Neuronal stem cell (in vitro differentiated cells): ENCODE data around the gene CAV3.

ENCODE experiments used
- DNase-seq: peaks from one replicate; pipeline ENCODE4 v3.0.0-alpha.2; 2013; ENCODE audit warnings: low spot score
- H2AFZ ChIP-seq: one replicate; pipeline ENCODE4 v1.6.1; 2013; ENCODE audit warnings: mild to moderate bottlenecking, low read length, inconsistent platforms
- H2AK5ac ChIP-seq: 2 replicates; pipeline ENCODE4 v1.6.1; 2013; ENCODE audit warnings: low read depth, mild to moderate bottlenecking, inconsistent platforms, low read length, moderate library complexity, mixed read lengths
- H2BK120ac ChIP-seq: 2 replicates; pipeline ENCODE4 v1.6.1; 2013; ENCODE audit warnings: low read depth, mild to moderate bottlenecking, inconsistent platforms, low read length, moderate library complexity, mixed read lengths
- H2BK12ac ChIP-seq: one replicate; pipeline ENCODE4 v1.6.1; 2013; ENCODE audit warnings: low read length, inconsistent platforms
- H2BK15ac ChIP-seq: 2 replicates; pipeline ENCODE4 v1.6.1; 2013; ENCODE audit warnings: mild to moderate bottlenecking, low read length, inconsistent platforms, mixed read lengths
- H2BK5ac ChIP-seq: one replicate; pipeline ENCODE4 v1.6.1; 2013; ENCODE audit warnings: inconsistent platforms, mild to moderate bottlenecking, low read length, moderate library complexity
- H3K14ac ChIP-seq: one replicate; pipeline ENCODE4 v1.6.1; 2013; ENCODE audit warnings: low read length, inconsistent platforms
- H3K18ac ChIP-seq: 2 replicates; pipeline ENCODE4 v1.6.1; 2013; ENCODE audit warnings: low read length, inconsistent platforms
- H3K23ac ChIP-seq: 2 replicates; pipeline ENCODE4 v1.6.1; 2013; ENCODE audit warnings: low read depth, mild to moderate bottlenecking, mixed read lengths, low read length, inconsistent platforms; ENCODE audit not compliant: poor library complexity
- H3K27ac ChIP-seq: replicated peaks from 3 replicates; pipeline ENCODE4 v1.5.1; 2013; ENCODE audit warnings: low read length, inconsistent platforms
- H3K27me3 ChIP-seq, 3 experiments: 2 replicates each; pipeline ENCODE4 v1.6.1; 2013; ENCODE audit warnings: low read length in 3 of 3, mild to moderate bottlenecking in 2 of 3, inconsistent platforms in 1 of 3, low read depth in 1 of 3, mixed read lengths in 1 of 3, moderate library complexity in 1 of 3; ENCODE audit not compliant: control insufficient read depth in 3 of 3, insufficient read depth in 3 of 3
- H3K36me3 ChIP-seq, 2 donors: replicated peaks in 1 of 2; 2 replicates each; pipeline ENCODE4 v1.6.1; 2013; ENCODE audit warnings: low read length in 2 of 2; ENCODE audit not compliant: control insufficient read depth in 2 of 2, insufficient read depth in 2 of 2
- H3K4ac ChIP-seq: 2 replicates; pipeline ENCODE4 v1.6.1; 2013; ENCODE audit warnings: inconsistent platforms, mild to moderate bottlenecking, low read length, moderate library complexity
- H3K4me1 ChIP-seq, 2 donors: 1 replicate in 1 of 2; 2 replicates in 1 of 2; pipeline ENCODE4 v1.6.1; 2013; ENCODE audit warnings: low read length in 2 of 2, low read depth in 1 of 2; ENCODE audit not compliant: control insufficient read depth in 2 of 2, insufficient read depth in 1 of 2
- H3K4me2 ChIP-seq: one replicate; pipeline ENCODE4 v1.6.1; 2013; ENCODE audit warnings: mild to moderate bottlenecking, low read length, inconsistent platforms; ENCODE audit not compliant: insufficient read depth, poor library complexity, severe bottlenecking
- H3K4me3 ChIP-seq, 2 donors: 2 replicates each; pipeline ENCODE4 v1.5.1; 2013; ENCODE audit warnings: low read length in 2 of 2, mild to moderate bottlenecking in 2 of 2, inconsistent platforms in 1 of 2, moderate library complexity in 1 of 2
- H3K79me1 ChIP-seq: one replicate; pipeline ENCODE4 v1.6.1; 2013; ENCODE audit warnings: low read depth, mild to moderate bottlenecking, inconsistent platforms, low read length, moderate library complexity
- H3K9ac ChIP-seq: one replicate; pipeline ENCODE4 v1.6.1; 2013; ENCODE audit warnings: mild to moderate bottlenecking, low read depth, low read length, inconsistent platforms; ENCODE audit not compliant: poor library complexity
- H3K9me3 ChIP-seq, 2 donors: replicated peaks in 1 of 2; 2 replicates each; pipeline versions ENCODE3 to v1.6.1; 2013; ENCODE audit warnings: low read length in 2 of 2, mild to moderate bottlenecking in 2 of 2, inconsistent platforms in 1 of 2, low read depth in 1 of 2, mixed read lengths in 1 of 2, moderate library complexity in 1 of 2; ENCODE audit not compliant: control insufficient read depth in 2 of 2, insufficient read depth in 1 of 2
- H4K8ac ChIP-seq: one replicate; pipeline ENCODE4 v1.6.1; 2013; ENCODE audit warnings: low read depth, mild to moderate bottlenecking, inconsistent platforms, low read length, moderate library complexity
- H4K91ac ChIP-seq: one replicate; pipeline ENCODE4 v1.6.1; 2013; ENCODE audit warnings: low read length, low read depth, mild to moderate bottlenecking, inconsistent platforms; ENCODE audit not compliant: poor library complexity
- WGBS, 2 donors: extraction: QIAGEN DNeasy Blood & Tissue Kit; methylation state at CpG; one replicate each; pipeline ENCODE4 v1.1.7; 2013; ENCODE audit warnings: missing lambda C conversion rate in 2 of 2, mixed read lengths in 1 of 2; ENCODE audit not compliant: insufficient read length in 2 of 2, insufficient replicate concordance in 1 of 2; ENCODE audit errors: extremely low coverage in 2 of 2; 5-methylcytosine and 5-hydroxymethylcytosine counted together

The CAV3 gene

DNA sequence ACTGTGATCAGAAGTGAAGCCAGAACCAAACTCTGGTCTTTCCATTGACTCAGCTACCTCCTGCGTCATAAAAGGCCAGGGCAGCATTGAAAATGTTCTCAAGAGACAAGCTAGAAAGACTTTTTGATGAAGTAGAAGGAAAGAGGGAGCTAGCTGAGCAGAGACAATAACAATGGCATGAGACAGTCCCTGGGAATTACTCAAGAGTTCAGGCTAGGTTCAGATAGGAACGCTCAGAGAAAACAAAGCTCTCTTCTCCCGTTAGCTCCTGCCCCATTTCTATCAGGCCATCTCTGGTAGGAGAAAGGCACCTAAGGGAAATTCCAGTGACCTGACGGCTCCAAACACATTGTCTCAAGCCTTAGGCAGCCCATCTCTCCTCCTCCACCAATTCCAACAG, 42.8 kb downstream of the CAV3 start:
- Histone ChIP-seq H4K8ac (no peak overlapping the region), H2BK12ac (no peak overlapping the region), H3K4me1 (peaks cover 0 to 3% of the 10 kb centered on the region in 2 donors), H3K79me1 (no peaks in the 10 kb centered on the region), H3K4me3 (no peak overlapping the region), H3K14ac (no peak overlapping the region), H2AK5ac (no peak overlapping the region), H3K4ac (no peak overlapping the region), H3K36me3 (no peaks in the 10 kb centered on the region), H3K4me2 (no peak overlapping the region), H4K91ac (no peak overlapping the region), H2BK15ac (no peak overlapping the region), H3K9me3 (peaks cover 0 to 13% of the 10 kb centered on the region in 2 donors), H3K9ac (no peak overlapping the region), H2AFZ (no peak overlapping the region), H3K27ac (no peak overlapping the region), H3K23ac (no peak overlapping the region), H3K27me3 (no peaks in the 10 kb centered on the region), H2BK120ac (no peak overlapping the region), H3K18ac (no peak overlapping the region), H2BK5ac (no peak overlapping the region)
- whole genome bisulfite sequencing, 2 donors: no CpG with 5 or more reads among the region's 4 CpGs
- DNase-seq: no peak

DNA sequence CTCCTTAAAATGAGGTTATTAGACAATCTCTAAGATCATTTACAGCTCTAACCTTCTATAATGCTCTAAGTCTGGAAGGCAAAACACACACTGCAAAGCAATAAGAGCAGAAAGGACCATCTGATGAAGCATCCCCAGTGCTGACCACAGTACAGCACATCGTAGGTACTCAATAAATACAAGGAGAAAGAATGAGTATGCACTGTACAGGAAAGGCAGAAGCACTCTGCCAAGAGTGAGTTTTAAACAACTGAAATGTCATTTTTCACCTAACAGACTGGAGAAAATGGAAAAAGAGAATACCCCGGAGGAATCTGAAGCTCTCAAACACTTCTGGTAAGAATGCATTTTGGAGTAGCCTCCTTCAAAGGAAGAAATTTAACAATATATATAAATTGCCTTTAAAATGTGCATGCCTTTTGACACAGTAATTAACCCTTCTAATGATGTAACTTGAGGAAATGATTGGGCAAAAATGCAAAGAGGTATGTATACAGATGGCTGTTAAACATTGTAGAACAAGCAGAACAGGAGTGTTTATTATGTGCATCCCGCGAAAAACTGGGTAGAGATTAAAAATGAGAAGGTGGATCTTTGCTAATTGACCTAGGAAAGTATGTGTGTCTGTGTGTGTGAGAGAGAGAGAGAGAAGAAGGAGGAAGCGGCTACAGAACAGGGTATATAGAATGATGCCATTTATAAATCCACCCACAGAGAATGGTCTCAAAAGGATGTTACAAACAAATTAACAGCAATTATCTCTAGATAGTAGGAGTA, 43.8 kb downstream of the CAV3 start:
- no peak for DNase-seq
- H2BK120ac ChIP-seq: no peak overlapping the region
- peaks cover 0 to 6% of the 10 kb centered on the region in 2 donors for H3K9me3 ChIP-seq
- H2AFZ ChIP-seq: no peak overlapping the region
- no peak overlapping the region for H3K27ac ChIP-seq
- H3K27me3 ChIP-seq: no peaks in the 10 kb centered on the region
- no peak overlapping the region for H3K18ac ChIP-seq
- H3K9ac ChIP-seq: no peak overlapping the region
- H2BK15ac ChIP-seq: no peak overlapping the region
- H3K4me1 ChIP-seq: peaks cover 0 to 3% of the 10 kb centered on the region in 2 donors
- H2BK5ac ChIP-seq: no peak overlapping the region
- no CpG with 5 or more reads among the region's 5 CpGs for WGBS, 2 donors
- H4K8ac ChIP-seq: no peak overlapping the region
- no peak overlapping the region for H4K91ac ChIP-seq
- no peak overlapping the region for H3K4me3 ChIP-seq
- no peak overlapping the region for H3K14ac ChIP-seq
- H3K4ac ChIP-seq: no peak overlapping the region
- H3K23ac ChIP-seq: no peak overlapping the region
- H3K36me3 ChIP-seq: no peaks in the 10 kb centered on the region
- no peak overlapping the region for H3K4me2 ChIP-seq
- no peak overlapping the region for H2BK12ac ChIP-seq
- no peaks in the 10 kb centered on the region for H3K79me1 ChIP-seq
- H2AK5ac ChIP-seq: no peak overlapping the region

DNA sequence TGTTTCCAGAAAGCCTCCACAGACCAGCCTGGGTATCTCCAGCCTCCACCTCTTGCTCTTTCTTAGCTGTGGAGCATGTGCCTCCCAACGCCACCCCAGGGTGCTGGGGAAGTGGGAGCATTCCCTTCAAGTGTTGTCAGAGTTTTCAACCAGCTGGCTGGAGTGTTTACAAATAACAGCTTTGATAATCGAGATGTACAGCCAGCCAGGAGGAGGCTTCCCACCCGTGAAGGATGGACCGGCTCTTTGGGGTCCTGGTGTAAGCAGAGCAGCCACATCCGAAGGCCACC, 44.3 kb downstream of the CAV3 start:
- H3K4ac ChIP-seq: no peak overlapping the region
- H2BK12ac ChIP-seq: no peak overlapping the region
- H3K4me3 ChIP-seq: no peak overlapping the region
- H3K27me3 ChIP-seq: no peaks in the 10 kb centered on the region
- no CpG with 5 or more reads among the region's 5 CpGs for WGBS, 2 donors
- DNase-seq: no peak
- H3K79me1 ChIP-seq: no peaks in the 10 kb centered on the region
- H2AFZ ChIP-seq: no peak overlapping the region
- H3K4me2 ChIP-seq: no peak overlapping the region
- H4K8ac ChIP-seq: no peak overlapping the region
- no peak overlapping the region for H2AK5ac ChIP-seq
- peaks cover 0 to 6% of the 10 kb centered on the region in 2 donors for H3K9me3 ChIP-seq
- no peak overlapping the region for H2BK5ac ChIP-seq
- no peak overlapping the region for H2BK120ac ChIP-seq
- no peak overlapping the region for H3K14ac ChIP-seq
- no peaks in the 10 kb centered on the region for H3K36me3 ChIP-seq
- no peak overlapping the region for H3K27ac ChIP-seq
- H2BK15ac ChIP-seq: no peak overlapping the region
- no peak overlapping the region for H3K9ac ChIP-seq
- H3K4me1 ChIP-seq: peaks cover 0 to 3% of the 10 kb centered on the region in 2 donors
- H4K91ac ChIP-seq: no peak overlapping the region
- no peak overlapping the region for H3K23ac ChIP-seq
- H3K18ac ChIP-seq: no peak overlapping the region

DNA sequence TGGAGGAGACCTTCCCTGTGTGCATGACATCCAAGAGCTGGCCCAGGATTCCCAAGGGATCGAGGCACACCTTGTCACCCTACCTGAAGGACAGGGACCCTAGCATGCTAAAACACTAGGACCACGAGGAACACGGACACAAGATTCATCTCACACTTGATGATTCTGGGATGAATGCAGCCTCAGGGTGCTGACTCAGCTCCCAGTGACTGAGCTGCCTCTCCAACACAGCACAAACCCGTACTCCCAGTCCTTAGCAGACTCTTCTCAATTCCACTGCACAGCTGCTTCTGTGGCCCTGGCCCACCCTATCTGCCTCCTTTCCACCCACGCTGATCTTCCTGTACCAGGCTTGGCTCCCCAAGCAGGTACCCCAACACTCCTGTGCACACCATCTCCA, 44.9 kb downstream of the CAV3 start:
- no CpG with 5 or more reads among the region's 5 CpGs for WGBS, 2 donors
- Histone ChIP-seq H3K14ac (peak overlapping the region; percentile 42), H3K23ac (no peak overlapping the region), H2BK120ac (no peak overlapping the region), H2AK5ac (no peak overlapping the region), H2BK5ac (no peak overlapping the region), H3K79me1 (no peaks in the 10 kb centered on the region), H3K9me3 (peaks cover 0 to 6% of the 10 kb centered on the region in 2 donors), H3K18ac (peak overlapping the region; percentile 33), H3K4me2 (no peak overlapping the region), H2AFZ (no peak overlapping the region), H3K4me1 (peaks cover 0 to 3% of the 10 kb centered on the region in 2 donors), H3K9ac (no peak overlapping the region), H3K4ac (no peak overlapping the region), H3K27me3 (no peaks in the 10 kb centered on the region), H2BK12ac (no peak overlapping the region), H4K8ac (no peak overlapping the region), H3K27ac (no peak overlapping the region), H3K4me3 (no peak overlapping the region), H4K91ac (no peak overlapping the region), H3K36me3 (no peaks in the 10 kb centered on the region), H2BK15ac (no peak overlapping the region)
- DNase-seq: no peak
